Gastrocnemius medialis (tissue), 4 donors: Measurements from ENCODE around the gene MSANTD7. TPM values are rescaled to one million over a fixed set of nuclear protein-coding genes. Genes with fewer than 3 reads are reported as not detected.

Experiments
- ATAC-seq, 2 donors: fragments of 150-250 bp; one replicate each; pipeline ENCODE4 v1.9.1; 2016
- DNase-seq, 2 donors: peaks; one replicate each; pipeline ENCODE4 v3.0.0-alpha.2; 2019
- H3K27ac ChIP-seq, 4 donors: fragments of 200-600 bp; sonication (generic); 1 replicate in 1 of 4; 2 replicates in 3 of 4; pipeline ENCODE4 v1.5.1; 2016 to 2018; ENCODE audit warnings: mild to moderate bottlenecking in 2 of 4, moderate library complexity in 1 of 4
- H3K27me3 ChIP-seq, 3 donors: fragments of 200-600 bp; sonication (generic) in 2 of 3; 1 replicate in 1 of 3; 2 replicates in 2 of 3; pipeline versions ENCODE4 v1.5.1 to v1.6.0; 2016 to 2019; ENCODE audit warnings: mild to moderate bottlenecking in 1 of 3, moderate library complexity in 1 of 3
- H3K36me3 ChIP-seq, 2 donors: fragments of 200-600 bp; sonication (generic) in 1 of 2; one replicate each; pipeline ENCODE4 v1.5.1; 2017 to 2018
- H3K4me1 ChIP-seq, 2 donors: fragments of 200-600 bp; sonication (generic) in 1 of 2; one replicate each; pipeline ENCODE4 v1.5.1; 2016 to 2017; ENCODE audit warnings: mild to moderate bottlenecking in 2 of 2
- H3K4me3 ChIP-seq, 4 donors: fragments of 200-600 bp; sonication (generic) in 3 of 4; 1 replicate in 1 of 4; 2 replicates in 3 of 4; pipeline ENCODE4 v1.5.1; 2016 to 2019; ENCODE audit warnings: mild to moderate bottlenecking in 2 of 4
- H3K9me3 ChIP-seq, 3 donors: fragments of 200-600 bp; sonication (generic) in 2 of 3; 1 replicate in 1 of 3; 2 replicates in 2 of 3; pipeline ENCODE4 v1.5.1; 2016 to 2019
- CTCF ChIP-seq, 5 experiments: fragments of 450-650 bp in 3 of 5; fragments of 200-600 bp in 2 of 5; sonication (generic) in 2 of 5; IDR thresholded peaks in 4 of 5; conservative IDR thresholded peaks in 1 of 5; 1 replicate in 4 of 5; 2 replicates in 1 of 5; pipeline ENCODE4 v1.5.1; 2016 to 2019; ENCODE audit warnings: antibody characterized with exemption in 5 of 5, mild to moderate bottlenecking in 3 of 5, moderate library complexity in 3 of 5
- POLR2A ChIP-seq, 2 donors: fragments of 450-650 bp; IDR thresholded peaks; one replicate each; pipeline ENCODE4 v1.6.1; 2017; ENCODE audit warnings: antibody characterized with exemption in 2 of 2, mild to moderate bottlenecking in 2 of 2, moderate library complexity in 2 of 2
- in situ Hi-C, 4 donors: fragments of 200-750 bp; cut with MboI; loops; one replicate each; pipeline versions ENCODE4 v1.15.0 to v1.8.0; 2017; ENCODE audit warnings: low sequenced_read_pairs in 4 of 4
- intact Hi-C: fragments of 100-400 bp; cut with DNase I; formaldehyde crosslinking; loops from one replicate; pipeline ENCODE4 v1.15.1; 2023; ENCODE audit warnings: low total_unique reads
- total RNA-seq, 4 donors: library from RNA; depleted of rRNA; stranded (reverse); fragments of >200 nt; gene quantifications; one replicate each; pipeline versions ENCODE4 v1.1.0 to v1.2.3, GENCODE V29; 2016

MSANTD7 gene
- 1 to 10 TPM; 4.7 to 8.5 (median 5.8) TPM for total RNA-seq

- peaks cover 0 to 37% of the 10 kb centered on the region in 2 donors for H3K36me3 ChIP-seq
- in situ Hi-C loops = loop anchor here in 2 of 4 donors (25.0 kb wide), 2 partner anchors 124 to 249 kb away; partner anchors contain the start of genes ACBD7 (in 1 of the 2), DCLRE1C (in 1 of the 2), MEIG1 (in 1 of the 2) and RPP38 (in 1 of the 2)
- intact Hi-C loops = loop anchor here (1.0 to 5.0 kb wide), 5 partner anchors 40 to 331 kb away; partner anchors contain the start of genes MEIG1, NMT2, RPP38 and SUV39H2
- peak within 1 kb of the TSS; percentile 92 to 98 (median 96) for H3K27ac ChIP-seq
- ATAC-seq (peak; percentile 98 to 99), DNase-seq (peak; percentile 98 to 99)
- H3K4me3 ChIP-seq = peak within 1 kb of the TSS; percentile 92 to 98 (median 94)
- TF ChIP-seq POLR2A (IDR thresholded peaks at IDR 0.05) (peak; percentile 81 to 93), CTCF (IDR thresholded peaks at IDR 0.05 in 4 of 5, conservative IDR thresholded peaks at IDR 0.05 in 1 of 5) (no peak)
- H3K4me1 ChIP-seq = peaks cover 22 to 26% of the 10 kb centered on the region in 2 donors
- H3K27me3 ChIP-seq = no peaks in the 10 kb centered on the region
- no peaks in the 10 kb centered on the region for H3K9me3 ChIP-seq
Observed at GRCh38 chr10:14837757-14838581, at the start of gene MSANTD7, which contains the start of the genes CDNF and HSPA14. Gene MSANTD7 (plus strand): TSS chr10:14838306. CDS start chr10:14842285, 3,979 bp downstream. Gene CDNF (minus strand): TSS chr10:14838037. CDS start chr10:14837946, 91 bp downstream. Gene HSPA14 (plus strand): TSS chr10:14838306. CDS start chr10:14838403, 97 bp downstream.

- DNase-seq (no peak), ATAC-seq (no peak)
- Histone ChIP-seq H3K27me3 (no peaks in the 10 kb centered on the region), H3K27ac (no peak overlapping the region), H3K4me1 (no peaks in the 10 kb centered on the region), H3K4me3 (no peak overlapping the region), H3K9me3 (no peaks in the 10 kb centered on the region), H3K36me3 (no peaks in the 10 kb centered on the region)
- in situ Hi-C loops (no loop called here), intact Hi-C loops (no loop called here)
- no peak for TF ChIP-seq POLR2A (IDR thresholded peaks at IDR 0.05)
- TF ChIP-seq CTCF (IDR thresholded peaks at IDR 0.05 in 4 of 5, conservative IDR thresholded peaks at IDR 0.05 in 1 of 5) = no peak
Observed at GRCh38 chr10:14798636-14799035, 39.5 kb upstream of the MSANTD7 start.

- Histone ChIP-seq H3K4me3 (no peak overlapping the region), H3K27me3 (no peaks in the 10 kb centered on the region), H3K4me1 (no peaks in the 10 kb centered on the region), H3K36me3 (no peaks in the 10 kb centered on the region), H3K9me3 (no peaks in the 10 kb centered on the region), H3K27ac (no peak overlapping the region)
- DNase-seq (no peak), ATAC-seq (no peak)
- intact Hi-C loops = no loop called here
- in situ Hi-C loops = no loop called here
- TF ChIP-seq POLR2A (IDR thresholded peaks at IDR 0.05) (no peak), CTCF (IDR thresholded peaks at IDR 0.05 in 4 of 5, conservative IDR thresholded peaks at IDR 0.05 in 1 of 5) (no peak)
Observed at GRCh38 chr10:14800397-14800796, 37.7 kb upstream of the MSANTD7 start.

- H3K4me1 ChIP-seq = no peaks in the 10 kb centered on the region
- no peaks in the 10 kb centered on the region for H3K27me3 ChIP-seq
- H3K9me3 ChIP-seq = no peaks in the 10 kb centered on the region
- in situ Hi-C loops (no loop called here), intact Hi-C loops (no loop called here)
- ATAC-seq (no peak), DNase-seq (no peak)
- no peak for TF ChIP-seq CTCF (IDR thresholded peaks at IDR 0.05 in 4 of 5, conservative IDR thresholded peaks at IDR 0.05 in 1 of 5)
- TF ChIP-seq POLR2A (IDR thresholded peaks at IDR 0.05) = no peak
- no peak overlapping the region for H3K4me3 ChIP-seq
- no peaks in the 10 kb centered on the region for H3K36me3 ChIP-seq
- no peak overlapping the region for H3K27ac ChIP-seq
Observed at GRCh38 chr10:14801723-14802122, 36.4 kb upstream of the MSANTD7 start.
